DND-41 (cell line): ENCODE data around the gene DYNC1I1.

Source experiments
- ATAC-seq: fragments of 200-7000 bp; cut with Tn5 transposase; 3 replicates; pipeline ENCODE4 v1.9.1; 2021; ENCODE audit warnings: low read depth; ENCODE audit not compliant: insufficient read depth
- DNase-seq: peaks from one replicate; pipeline ENCODE4 v3.0.0-alpha.2; 2020
- H2AFZ ChIP-seq: 2 replicates; pipeline ENCODE4 v1.6.0; 2012; ENCODE audit warnings: low read depth, low read length
- H3K27ac ChIP-seq: 2 replicates; pipeline ENCODE4 v1.5.1; 2012; ENCODE audit warnings: low read length, inconsistent platforms
- H3K27me3 ChIP-seq: fragments of 200-600 bp; sonication (generic); 2 replicates; pipeline ENCODE4 v1.6.0; 2012; ENCODE audit warnings: low read length, mild to moderate bottlenecking, inconsistent platforms; ENCODE audit not compliant: insufficient read depth, poor library complexity
- H3K36me3 ChIP-seq: 2 replicates; pipeline ENCODE4 v1.5.1; 2012; ENCODE audit warnings: low read length, inconsistent platforms; ENCODE audit not compliant: insufficient read depth
- H3K4me1 ChIP-seq: 2 replicates; pipeline ENCODE4 v1.5.1; 2012; ENCODE audit warnings: mild to moderate bottlenecking, low read length; ENCODE audit not compliant: insufficient read depth
- H3K4me2 ChIP-seq: 2 replicates; pipeline ENCODE4 v1.6.0; 2012; ENCODE audit warnings: mild to moderate bottlenecking, moderate library complexity, low read length, inconsistent platforms; ENCODE audit not compliant: insufficient read depth
- H3K4me3 ChIP-seq, 2 experiments: fragments of 200-600 bp in 1 of 2; shearing (Covaris generic) in 1 of 2; 2 replicates each; pipeline ENCODE4 v1.5.1; 2012 to 2016; ENCODE audit warnings: inconsistent platforms in 2 of 2, low read length in 2 of 2, mild to moderate bottlenecking in 2 of 2, low read depth in 1 of 2, moderate library complexity in 1 of 2
- H3K79me2 ChIP-seq: 2 replicates; pipeline ENCODE4 v1.6.0; 2012; ENCODE audit warnings: low read length, inconsistent platforms; ENCODE audit not compliant: insufficient read depth
- H3K9ac ChIP-seq: 2 replicates; pipeline ENCODE4 v1.6.0; 2012; ENCODE audit warnings: low read depth, mild to moderate bottlenecking, inconsistent platforms, low read length, moderate library complexity
- H3K9me3 ChIP-seq: 2 replicates; pipeline ENCODE4 v1.5.1; 2012; ENCODE audit warnings: low read length, moderate library complexity, mild to moderate bottlenecking, inconsistent platforms; ENCODE audit not compliant: insufficient read depth, severe bottlenecking
- H4K20me1 ChIP-seq: 2 replicates; pipeline ENCODE4 v1.6.0; 2012; ENCODE audit warnings: low read length; ENCODE audit not compliant: insufficient read depth
- EZH2 ChIP-seq: IDR thresholded peaks from 3 replicates; pipeline ENCODE4 v1.6.1; 2012; ENCODE audit warnings: borderline replicate concordance, low read depth, mild to moderate bottlenecking, moderate library complexity, low read length, inconsistent platforms; ENCODE audit not compliant: severe bottlenecking
- TF ChIP-seq, protein P1 (sequence below): IDR thresholded peaks from 2 replicates; pipeline ENCODE4 v1.5.1; 2012; ENCODE audit warnings: borderline replicate concordance, low read length, moderate library complexity, mild to moderate bottlenecking; ENCODE audit not compliant: poor library complexity, severe bottlenecking; ENCODE audit errors: extremely low read depth

The DYNC1I1 gene

DNA sequence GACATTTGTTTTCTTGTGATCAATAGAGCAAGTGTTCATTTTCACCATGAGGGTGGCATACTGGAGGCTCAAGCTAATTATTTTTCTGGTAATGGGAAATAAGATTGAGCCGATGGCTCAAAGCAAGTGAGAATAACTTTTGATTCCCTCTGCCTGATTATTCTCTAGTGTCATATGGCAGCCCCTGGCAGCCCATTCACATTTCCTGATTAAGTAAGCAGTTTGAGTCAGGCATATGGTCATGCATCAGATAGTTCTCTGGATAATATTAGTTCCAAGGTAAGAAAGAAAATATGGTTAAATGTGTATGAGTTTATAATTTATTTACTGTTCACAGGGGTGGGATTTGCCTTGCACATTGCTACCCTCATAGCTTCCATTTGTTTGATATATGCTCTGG is 109.2 kb downstream of the DYNC1I1 start:
- Histone ChIP-seq H3K79me2 (no peaks in the 10 kb centered on the region), H4K20me1 (no peaks in the 10 kb centered on the region), H2AFZ (no peak overlapping the region), H3K4me2 (no peak overlapping the region), H3K27me3 (no peaks in the 10 kb centered on the region), H3K9me3 (no peaks in the 10 kb centered on the region), H3K9ac (no peak overlapping the region), H3K4me3 (no peak overlapping the region), H3K4me1 (no peaks in the 10 kb centered on the region), H3K36me3 (no peaks in the 10 kb centered on the region), H3K27ac (no peak overlapping the region)
- TF ChIP-seq, protein P1, sequence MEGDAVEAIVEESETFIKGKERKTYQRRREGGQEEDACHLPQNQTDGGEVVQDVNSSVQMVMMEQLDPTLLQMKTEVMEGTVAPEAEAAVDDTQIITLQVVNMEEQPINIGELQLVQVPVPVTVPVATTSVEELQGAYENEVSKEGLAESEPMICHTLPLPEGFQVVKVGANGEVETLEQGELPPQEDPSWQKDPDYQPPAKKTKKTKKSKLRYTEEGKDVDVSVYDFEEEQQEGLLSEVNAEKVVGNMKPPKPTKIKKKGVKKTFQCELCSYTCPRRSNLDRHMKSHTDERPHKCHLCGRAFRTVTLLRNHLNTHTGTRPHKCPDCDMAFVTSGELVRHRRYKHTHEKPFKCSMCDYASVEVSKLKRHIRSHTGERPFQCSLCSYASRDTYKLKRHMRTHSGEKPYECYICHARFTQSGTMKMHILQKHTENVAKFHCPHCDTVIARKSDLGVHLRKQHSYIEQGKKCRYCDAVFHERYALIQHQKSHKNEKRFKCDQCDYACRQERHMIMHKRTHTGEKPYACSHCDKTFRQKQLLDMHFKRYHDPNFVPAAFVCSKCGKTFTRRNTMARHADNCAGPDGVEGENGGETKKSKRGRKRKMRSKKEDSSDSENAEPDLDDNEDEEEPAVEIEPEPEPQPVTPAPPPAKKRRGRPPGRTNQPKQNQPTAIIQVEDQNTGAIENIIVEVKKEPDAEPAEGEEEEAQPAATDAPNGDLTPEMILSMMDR, result no peak
- no peak for TF ChIP-seq EZH2
- no peak for ATAC-seq
- DNase-seq, result no peak

DNA sequence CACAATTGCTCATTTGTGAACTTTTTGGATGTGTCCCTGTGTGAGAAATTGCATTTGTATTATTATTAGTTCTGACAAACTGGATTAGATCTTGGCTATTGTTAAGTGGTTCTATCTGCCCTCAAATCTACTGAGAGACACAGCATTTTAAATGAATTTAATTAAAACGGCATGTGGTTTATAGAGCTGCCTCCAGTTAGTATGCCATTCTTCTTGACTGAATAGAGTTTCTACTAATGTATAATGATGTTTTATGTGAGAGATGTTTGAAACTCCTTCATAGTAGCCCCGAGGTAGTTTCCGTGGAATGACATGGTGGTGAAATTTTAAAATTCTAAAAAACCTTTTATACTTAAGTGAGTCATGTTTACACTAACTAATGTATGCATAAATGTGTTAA is 110.9 kb downstream of the DYNC1I1 start:
- TF ChIP-seq, protein P1, result no peak
- no peak for TF ChIP-seq EZH2
- Histone ChIP-seq H2AFZ (no peak overlapping the region), H3K4me3 (no peak overlapping the region), H3K4me2 (no peak overlapping the region), H4K20me1 (no peaks in the 10 kb centered on the region), H3K27me3 (no peaks in the 10 kb centered on the region), H3K4me1 (no peaks in the 10 kb centered on the region), H3K9ac (no peak overlapping the region), H3K9me3 (no peaks in the 10 kb centered on the region), H3K27ac (no peak overlapping the region), H3K79me2 (no peaks in the 10 kb centered on the region), H3K36me3 (no peaks in the 10 kb centered on the region)
- no peak for DNase-seq
- no peak for ATAC-seq

DNA sequence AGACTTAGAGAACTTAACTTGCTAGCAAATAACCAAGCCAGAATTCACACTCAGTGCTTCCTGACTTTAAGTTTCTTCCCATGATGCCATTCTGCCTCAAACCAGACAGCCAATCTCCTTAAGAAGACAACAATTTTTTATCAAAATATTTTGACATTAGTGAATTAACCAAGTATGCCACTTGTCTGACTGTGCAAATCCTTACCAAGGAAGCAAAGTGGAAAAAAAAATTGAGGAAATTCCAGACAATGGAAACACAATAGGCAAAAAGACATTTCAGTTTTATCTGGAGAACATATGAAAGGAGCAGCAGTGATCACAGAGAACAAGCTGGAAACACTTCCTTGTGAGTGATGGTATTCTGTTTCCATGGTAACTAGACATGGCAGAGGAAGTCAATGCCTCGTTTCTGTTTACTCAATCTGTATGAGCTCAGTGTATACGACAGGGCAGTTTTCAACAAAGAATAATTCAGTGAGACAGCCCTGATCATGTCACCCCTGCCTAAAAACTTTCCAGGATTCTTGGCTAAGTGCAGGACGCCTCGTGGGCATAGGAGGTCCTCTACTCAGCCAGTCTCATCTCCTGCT is 114.2 kb downstream of the DYNC1I1 start:
- Histone ChIP-seq H3K9ac (no peak overlapping the region), H3K4me2 (no peak overlapping the region), H4K20me1 (no peaks in the 10 kb centered on the region), H3K9me3 (no peaks in the 10 kb centered on the region), H3K4me3 (no peak overlapping the region), H3K27ac (no peak overlapping the region), H3K4me1 (no peaks in the 10 kb centered on the region), H2AFZ (no peak overlapping the region), H3K27me3 (no peaks in the 10 kb centered on the region), H3K36me3 (no peaks in the 10 kb centered on the region), H3K79me2 (no peaks in the 10 kb centered on the region)
- DNase-seq (no peak), ATAC-seq (no peak)
- TF ChIP-seq, protein P1, result no peak
- no peak for TF ChIP-seq EZH2
